A172 (cell line): Measurements from ENCODE around the gene RNASE11. TPM values are rescaled to one million over a fixed set of nuclear protein-coding genes. Genes with fewer than 3 reads are reported as not detected.
"Not testable (repeated sequence)": the region's sequence is repeated elsewhere in the genome, so short reads cannot be mapped to it uniquely, and the experiment has no call there.

Experiments
- DNase-seq: peaks from one replicate; pipeline ENCODE4 v3.0.0-alpha.2; 2015; ENCODE audit warnings: low spot score
- total RNA-seq: library from RNA; depleted of rRNA; stranded (reverse); fragments of >200 nt; shearing (Covaris generic); gene quantifications from 2 replicates; pipeline ENCODE4 v1.2.3, GENCODE V29; 2014

Gene RNASE11
- total RNA-seq, 1 experiment from 2014 or later = not detected

- DNase-seq = no peak
These were observed 26.4 kb upstream of the RNASE11 start for GRCh38 chr14:20614038-20614840.

- peak; percentile 96 for DNase-seq
These were observed 25.6 kb upstream of the RNASE11 start for GRCh38 chr14:20613094-20614037.

- no peak for DNase-seq
These were observed 24.6 kb upstream of the RNASE11 start for GRCh38 chr14:20612403-20612802.

- DNase-seq = no peak
These were observed 23.5 kb upstream of the RNASE11 start for GRCh38 chr14:20611277-20611676.

GRCh38 chr14:20610002-20610765 lies 22.4 kb upstream of the RNASE11 start:
- peak; percentile 82 for DNase-seq

- DNase-seq = peak; percentile 74
These were observed 21.6 kb upstream of the RNASE11 start for GRCh38 chr14:20609215-20610001.

GRCh38 chr14:20608383-20609110 lies 20.7 kb upstream of the RNASE11 start:
- no peak for DNase-seq

- DNase-seq = no peak
These were observed 19.8 kb upstream of the RNASE11 start for GRCh38 chr14:20607617-20608016.

- DNase-seq = no peak
These were observed 19.1 kb upstream of the RNASE11 start for GRCh38 chr14:20606902-20607242.

GRCh38 chr14:20606190-20606901 lies 18.5 kb upstream of the RNASE11 start:
- peak; percentile 25 for DNase-seq

- no peak for DNase-seq
These were observed 16.3 kb upstream of the RNASE11 start for GRCh38 chr14:20603813-20604690.

GRCh38 chr14:20602583-20602982 lies 14.8 kb upstream of the RNASE11 start:
- DNase-seq = no peak

GRCh38 chr14:20601522-20601921 lies 13.7 kb upstream of the RNASE11 start:
- no peak for DNase-seq

GRCh38 chr14:20597108-20597507 lies 9.3 kb upstream of the RNASE11 start:
- no peak for DNase-seq

- DNase-seq = not testable (repeated sequence)
These were observed 7.9 kb upstream of the RNASE11 start for GRCh38 chr14:20595726-20596125.

GRCh38 chr14:20592574-20592973 lies 4.8 kb upstream of the RNASE11 start:
- DNase-seq = no peak

- DNase-seq = no peak
These were observed 3.4 kb upstream of the RNASE11 start, which contains the start of gene RNASE12 for GRCh38 chr14:20591235-20591634. Gene RNASE12 (minus strand): TSS chr14:20591376. CDS start chr14:20590723, 653 bp downstream.

- DNase-seq = no peak
These were observed 3.9 kb downstream of the RNASE11 start for GRCh38 chr14:20583908-20584307.

GRCh38 chr14:20583142-20583541 lies 4.7 kb downstream of the RNASE11 start:
- DNase-seq = no peak
